Epithelial cell of proximal tubule (primary cell): ENCODE measurements around the gene PASK. TPM values are rescaled to one million over a fixed set of nuclear protein-coding genes. Genes with fewer than 3 reads are reported as not detected.

Source experiments
- DNase-seq: peaks from one replicate; pipeline ENCODE4 v3.0.0-alpha.2; 2011; ENCODE audit warnings: low read depth
- H3K4me3 ChIP-seq: 2 replicates; pipeline ENCODE4 v1.5.1; 2011; ENCODE audit warnings: low read depth, mild to moderate bottlenecking, low read length
- CTCF ChIP-seq: conservative IDR thresholded peaks from 2 replicates; pipeline ENCODE4 v1.5.1; 2012; ENCODE audit warnings: low read depth, mild to moderate bottlenecking, low read length
- total RNA-seq: library from RNA; depleted of rRNA; stranded (reverse); fragments of >200 nt; gene quantifications from 2 replicates; pipeline ENCODE4 v1.2.3, GENCODE V29; 2015

Gene PASK
- total RNA-seq, 1 donor from 2014 or later: 10.0 TPM

- peak within 1 kb of the TSS; percentile 80 for H3K4me3 ChIP-seq
- peak; percentile 66 for DNase-seq
- no peak for TF ChIP-seq CTCF
Observed at GRCh38 chr2:241149925-241150659, 820 bp upstream of the PASK start, which contains the start of gene PPP1R7. PPP1R7 (plus strand) TSS chr2:241150467; CDS start chr2:241150496, 29 bp downstream.

GRCh38 chr2:241149675-241149924 lies 328 bp upstream of the PASK start:
- H3K4me3 ChIP-seq: peak overlapping the region; percentile 80
- no peak for TF ChIP-seq CTCF
- DNase-seq: no peak

- no peak for DNase-seq
- H3K4me3 ChIP-seq: peak overlapping the region; percentile 80
- no peak for TF ChIP-seq CTCF
Observed at GRCh38 chr2:241148239-241148638, 1.0 kb downstream of the PASK start.

- TF ChIP-seq CTCF: no peak
- no peak overlapping the region for H3K4me3 ChIP-seq
- DNase-seq: no peak
Observed at GRCh38 chr2:241147336-241147735, 1.9 kb downstream of the PASK start.

- no peak for TF ChIP-seq CTCF
- DNase-seq: no peak
Observed at GRCh38 chr2:241146286-241146685, 3.0 kb downstream of the PASK start.

GRCh38 chr2:241142593-241142992 lies 6.7 kb downstream of the PASK start:
- TF ChIP-seq CTCF: no peak
- DNase-seq: no peak

More at GRCh38 chr2:241146286-241146685, 3.0 kb downstream of the PASK start:
- H3K4me3 ChIP-seq: no peak overlapping the region

GRCh38 chr2:241142063-241142462 lies 7.2 kb downstream of the PASK start:
- no peak for DNase-seq
- H3K4me3 ChIP-seq: no peak overlapping the region
- TF ChIP-seq CTCF: no peak

More at GRCh38 chr2:241142593-241142992, 6.7 kb downstream of the PASK start:
- no peak overlapping the region for H3K4me3 ChIP-seq
